Adipose tissue (tissue), 3 donors: ENCODE measurements around the gene B3GALT4. TPM values are rescaled to one million over a fixed set of nuclear protein-coding genes. Genes with fewer than 3 reads are reported as not detected.

Experiments used
- H3K27ac ChIP-seq: one replicate; pipeline ENCODE4 v1.5.1; 2013; ENCODE audit warnings: low read depth, low read length
- WGBS, 3 donors: extraction: QIAGEN DNeasy Blood & Tissue Kit; methylation state at CpG; one replicate each; pipeline ENCODE4 v1.1.7; 2013; 5-methylcytosine and 5-hydroxymethylcytosine counted together
- polyA plus RNA-seq, 3 donors: library from polyadenylated mRNA; stranded (reverse); fragments of 200-250 nt; gene quantifications; one replicate each; pipeline ENCODE4 v1.2.3, GENCODE V29; 2013
- donor health status: healthy with polysubstance abuse.
- donor health status: Bipolar disorder and iron deficiency.
- donor health status: healthy.

Gene B3GALT4
- polyA plus RNA-seq, 3 donors: 4.0 to 9.3 (median 8.5) TPM

GRCh38 chr6:33324125-33324524 is 47.2 kb downstream of the B3GALT4 start:
- H3K27ac ChIP-seq: no peak overlapping the region
- 15 to 26% (median 18%) methylated on average over 7 of the region's 7 CpGs for WGBS, 3 donors

Other genes starting within 250 kb of the B3GALT4 start
- 10 to 100 TPM; 10.4 to 50.7 (median 20.9) TPM for gene HLA-DPA1, start 203.5 kb upstream of the B3GALT4 start, polyA plus RNA-seq
- 10 to 100 TPM; 26.1 to 49.8 (median 48.0) TPM for gene HLA-DPB1, start 201.1 kb upstream of the B3GALT4 start, polyA plus RNA-seq
- gene COL11A2, start 84.7 kb upstream of the B3GALT4 start, polyA plus RNA-seq: 1 to 10 TPM in 1 of 3 donors, under 1 TPM in 2; 0.28 to 2.6 (median 0.88) TPM
- 10 to 100 TPM; 22.7 to 31.3 (median 29.6) TPM for gene RXRB, start 76.5 kb upstream of the B3GALT4 start, polyA plus RNA-seq
- gene SLC39A7, start 76.3 kb upstream of the B3GALT4 start, polyA plus RNA-seq: 100 to 1,000 TPM in 1 of 3 donors, 10 to 100 TPM in 2; 51.4 to 112 (median 72.1) TPM
- 10 to 100 TPM in 2 of 3 donors, 1 to 10 TPM in 1; 5.7 to 51.7 (median 14.4) TPM for gene HSD17B8, start 72.5 kb upstream of the B3GALT4 start, polyA plus RNA-seq
- gene RING1, start 68.6 kb upstream of the B3GALT4 start, polyA plus RNA-seq: 10 to 100 TPM; 23.7 to 42.5 (median 40.5) TPM
- 10 to 100 TPM; 34.7 to 40.3 (median 36.9) TPM for gene VPS52, start 5.2 kb upstream of the B3GALT4 start, polyA plus RNA-seq
- gene RPS18, start 5.0 kb upstream of the B3GALT4 start, polyA plus RNA-seq: 1,000 to 10,000 TPM; 3,971 to 5,636 (median 5,545) TPM
- gene WDR46, start 12.1 kb downstream of the B3GALT4 start, polyA plus RNA-seq: 10 to 100 TPM; 27.5 to 47.4 (median 42.7) TPM
- gene PFDN6, start 12.5 kb downstream of the B3GALT4 start, polyA plus RNA-seq: 100 to 1,000 TPM in 1 of 3 donors, 10 to 100 TPM in 2; 47.0 to 131 (median 77.7) TPM
- gene RGL2, start 21.8 kb downstream of the B3GALT4 start, polyA plus RNA-seq: 10 to 100 TPM; 33.1 to 64.3 (median 49.0) TPM
- 10 to 100 TPM; 14.2 to 29.9 (median 26.3) TPM for gene TAPBP, start 37.0 kb downstream of the B3GALT4 start, polyA plus RNA-seq
- gene ZBTB22, start 40.6 kb downstream of the B3GALT4 start, polyA plus RNA-seq: 10 to 100 TPM in 2 of 3 donors, 1 to 10 TPM in 1; 8.9 to 13.5 (median 13.4) TPM
- gene DAXX, start 45.8 kb downstream of the B3GALT4 start, polyA plus RNA-seq: 10 to 100 TPM; 19.6 to 35.4 (median 34.0) TPM
- gene KIFC1, start 114.7 kb downstream of the B3GALT4 start, polyA plus RNA-seq: under 1 TPM; 0.55 to 0.56 (median 0.56) TPM
- 100 to 1,000 TPM in 1 of 3 donors, 10 to 100 TPM in 2; 52.3 to 106 (median 73.9) TPM for gene PHF1, start 133.9 kb downstream of the B3GALT4 start, polyA plus RNA-seq
- gene CUTA, start 141.0 kb downstream of the B3GALT4 start, polyA plus RNA-seq: 100 to 1,000 TPM; 123 to 153 (median 148) TPM
- 10 to 100 TPM in 1 of 3 donors, 1 to 10 TPM in 2; 4.2 to 16.1 (median 7.2) TPM for gene SYNGAP1, start 142.9 kb downstream of the B3GALT4 start, polyA plus RNA-seq
- gene ZBTB9, start 177.5 kb downstream of the B3GALT4 start, polyA plus RNA-seq: 1 to 10 TPM in 2 of 3 donors, under 1 TPM in 1; 0.79 to 3.1 (median 1.8) TPM